AG04449 (cell line): ENCODE data around the gene ZNF280B.
"Not testable (repeated sequence)": the region's sequence is repeated elsewhere in the genome, so short reads cannot be mapped to it uniquely, and the experiment has no call there.

ENCODE experiments used
- CTCF ChIA-PET: fragments of 350-600 bp; formaldehyde crosslinking; extraction: SDS; loops from one replicate; lab custom pipeline; 2021; ENCODE audit warnings: antibody characterized with exemption; lab: Yijun Ruan, JAX
- POLR2A ChIA-PET: fragments of 400-600, 350-600 bp; formaldehyde crosslinking; extraction: SDS; loops from one replicate; lab custom pipeline; 2020; ENCODE audit warnings: antibody characterized with exemption, inconsistent platforms; lab: Yijun Ruan, JAX
- DNase-seq: peaks from one replicate; pipeline ENCODE4 v3.0.0-alpha.2; 2010; ENCODE audit warnings: low read depth, low spot score
- H3K4me3 ChIP-seq: 2 replicates; pipeline ENCODE4 v1.5.1; 2011; ENCODE audit warnings: low read depth, mild to moderate bottlenecking, control low read depth, low read length
- CTCF ChIP-seq: IDR thresholded peaks from one replicate; pipeline ENCODE4 v1.5.1; 2011; ENCODE audit warnings: mild to moderate bottlenecking, moderate library complexity, low read length, control low read depth, inconsistent platforms; ENCODE audit not compliant: insufficient read depth; ENCODE audit errors: missing control alignments

Gene ZNF280B

DNA sequence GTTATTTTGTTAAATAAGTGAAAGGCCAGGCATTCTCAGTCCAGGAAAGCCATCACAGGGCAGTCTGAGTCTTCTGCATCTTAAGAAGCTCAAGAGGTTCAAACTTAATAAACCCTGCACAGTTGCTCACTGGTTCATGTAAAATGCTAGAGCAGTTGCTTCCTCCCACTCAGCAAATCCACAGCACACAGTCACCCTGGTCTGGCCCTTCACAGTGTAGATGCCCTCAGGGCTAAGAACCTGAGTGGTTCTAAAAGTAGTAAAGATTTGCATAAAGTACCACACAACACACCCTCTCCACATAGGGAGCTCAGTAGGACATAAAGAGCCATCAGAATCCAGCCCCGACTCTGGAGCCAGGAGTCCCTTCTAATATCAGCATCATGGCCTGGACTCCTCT is 58.7 kb downstream of the ZNF280B start:
- H3K4me3 ChIP-seq: no peak overlapping the region
- ChIA-PET POLR2A (no interaction called here), CTCF (interaction anchor here (0.9 to 1.1 kb wide), 3 partner anchors 13 to 27 kb away, joined by 3 to 5 read pairs (median 3); no protein-coding TSS in a partner anchor)
- no peak for DNase-seq
- TF ChIP-seq CTCF: no peak

DNA sequence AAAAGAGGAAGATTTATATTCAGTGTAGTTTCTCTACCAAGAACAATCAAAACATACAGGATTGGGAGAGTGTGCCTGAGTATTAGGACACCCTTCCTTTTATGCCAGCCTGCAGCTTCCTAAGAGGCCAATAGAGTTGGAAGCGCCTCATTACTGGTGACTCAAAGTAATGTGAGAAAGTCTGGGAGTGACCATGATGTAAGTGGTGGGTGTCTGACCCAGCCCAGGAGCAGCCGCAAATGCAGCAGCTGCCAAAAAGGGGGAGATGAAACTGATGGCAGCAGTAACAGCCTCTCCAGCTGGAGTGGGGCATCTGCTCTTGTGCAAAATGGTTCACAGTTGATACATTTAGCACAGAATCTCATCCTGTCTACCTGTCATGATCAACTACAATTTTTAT is 62.0 kb downstream of the ZNF280B start:
- no peak overlapping the region for H3K4me3 ChIP-seq
- CTCF ChIA-PET: no interaction called here
- DNase-seq: no peak
- POLR2A ChIA-PET: no interaction called here
- no peak for TF ChIP-seq CTCF

DNA sequence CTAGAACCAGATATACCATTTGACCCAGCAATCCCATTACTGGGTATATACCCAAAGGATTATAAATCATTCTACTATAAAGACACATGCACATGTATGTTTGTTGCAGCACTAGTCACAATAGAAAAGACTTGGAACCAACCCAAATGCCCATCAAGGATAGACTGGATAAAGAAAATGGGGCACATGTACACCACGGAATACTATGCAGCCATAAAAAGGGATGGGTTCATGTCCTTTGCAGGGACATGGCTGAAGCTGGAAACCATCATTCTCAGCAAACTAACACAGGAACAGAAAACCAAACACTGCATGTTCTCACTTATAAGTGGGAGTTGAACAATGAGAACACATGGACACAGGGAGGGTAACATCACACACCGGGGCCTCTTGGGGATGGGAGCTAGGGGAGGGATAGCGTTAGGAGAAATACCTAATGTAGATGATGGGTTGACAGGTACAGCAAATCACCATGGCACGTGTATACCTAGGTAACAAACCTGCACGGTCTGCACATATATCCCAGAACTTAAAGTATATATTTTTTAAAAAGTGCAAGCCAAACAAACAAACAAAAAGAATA is 64.4 kb downstream of the ZNF280B start:
- DNase-seq, CTCF ChIA-PET, POLR2A ChIA-PET, H3K4me3 ChIP-seq: not testable (repeated sequence)

- no peak for DNase-seq
- TF ChIP-seq CTCF: no peak
- CTCF ChIA-PET: no interaction called here
- H3K4me3 ChIP-seq: no peak overlapping the region
- POLR2A ChIA-PET: no interaction called here
Observed at GRCh38 chr22:22442928-22443709, 65.4 kb downstream of the ZNF280B start.

DNA sequence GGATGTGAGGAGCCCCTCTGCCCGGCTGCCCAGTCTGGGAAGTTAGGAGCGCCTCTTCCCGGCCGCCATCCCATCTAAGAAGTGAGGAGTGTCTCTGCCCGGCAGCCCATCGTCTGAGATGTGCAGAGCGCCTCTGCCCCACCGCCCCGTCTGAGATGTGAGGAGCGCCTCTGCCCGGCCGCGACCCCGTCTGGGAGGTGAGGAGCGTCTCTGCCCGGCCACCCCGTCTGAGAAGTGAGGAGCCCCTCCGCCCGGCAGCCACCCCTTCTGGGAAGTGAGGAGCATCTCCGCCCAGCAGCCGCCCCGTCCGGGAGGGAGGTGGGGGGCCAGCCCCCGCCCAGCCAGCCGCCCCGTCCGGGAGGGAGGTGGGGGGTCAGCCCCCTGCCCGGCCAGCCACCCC is 66.9 kb downstream of the ZNF280B start:
- POLR2A ChIA-PET, H3K4me3 ChIP-seq, DNase-seq: not testable (repeated sequence)
- CTCF ChIA-PET: interaction anchor here (1.3 kb wide), 1 partner anchor 10 kb away, joined by 5 read pairs; no protein-coding TSS in a partner anchor

- ChIA-PET CTCF (interaction anchor here (1.3 to 1.6 kb wide), 3 partner anchors 9 to 12 kb away, joined by 3 to 10 read pairs (median 5); no protein-coding TSS in a partner anchor), POLR2A (no interaction called here)
- no peak for TF ChIP-seq CTCF
- no peak overlapping the region for H3K4me3 ChIP-seq
- no peak for DNase-seq
Observed at GRCh38 chr22:22440188-22440587, 68.4 kb downstream of the ZNF280B start.
